OCI-LY1 (cell line): Measurements from ENCODE around the gene RUNX1.

Source experiments
- H2AFZ ChIP-seq: fragments of 200-600 bp; sonication (generic), shearing (Covaris generic); 2 replicates; pipeline ENCODE4 v1.6.0; 2014; ENCODE audit warnings: antibody characterized with exemption, mild to moderate bottlenecking, low read length
- H3F3A ChIP-seq: fragments of 200-600 bp; sonication (generic), shearing (Covaris generic); 2 replicates; pipeline ENCODE4 v1.6.0; 2014; ENCODE audit warnings: mild to moderate bottlenecking, antibody characterized with exemption, low read length, moderate library complexity; ENCODE audit not compliant: insufficient read depth
- H3K27ac ChIP-seq: fragments of 200-600 bp; sonication (generic); 2 replicates; pipeline ENCODE4 v1.5.1; 2014; ENCODE audit warnings: low read length, mixed run types, mild to moderate bottlenecking, low read depth; ENCODE audit not compliant: poor library complexity, severe bottlenecking
- H3K27me3 ChIP-seq: fragments of 200-600 bp; sonication (generic); 2 replicates; pipeline ENCODE4 v1.6.0; 2014; ENCODE audit warnings: antibody characterized with exemption, mild to moderate bottlenecking, low read length, moderate library complexity; ENCODE audit not compliant: insufficient read depth
- H3K36me3 ChIP-seq: fragments of 200-600 bp; sonication (generic); 2 replicates; pipeline ENCODE4 v1.6.1; 2014; ENCODE audit warnings: mild to moderate bottlenecking, antibody characterized with exemption, low read length, moderate library complexity, mixed read lengths; ENCODE audit not compliant: insufficient read depth
- H3K4me1 ChIP-seq: fragments of 200-600 bp; sonication (generic); 2 replicates; pipeline ENCODE4 v1.5.1; 2014; ENCODE audit warnings: mild to moderate bottlenecking, low read length, moderate library complexity; ENCODE audit not compliant: insufficient read depth, severe bottlenecking
- H3K4me2 ChIP-seq: fragments of 200-600 bp; sonication (generic), shearing (Covaris generic); 2 replicates; pipeline ENCODE4 v1.6.1; 2014; ENCODE audit warnings: low read length
- H3K4me3 ChIP-seq: fragments of 200-600 bp; sonication (generic); 2 replicates; pipeline ENCODE4 v1.5.1; 2014; ENCODE audit warnings: low read length, low read depth, mild to moderate bottlenecking, mixed read lengths; ENCODE audit not compliant: poor library complexity, severe bottlenecking
- H3K79me2 ChIP-seq: fragments of 200-600 bp; shearing (Covaris generic); 2 replicates; pipeline ENCODE4 v1.6.1; 2016; ENCODE audit warnings: mixed run types, low read length, mixed read lengths; ENCODE audit not compliant: insufficient read depth
- H3K9ac ChIP-seq: fragments of 200-600 bp; sonication (generic), shearing (Covaris generic); 2 replicates; pipeline ENCODE4 v1.6.1; 2014; ENCODE audit warnings: mild to moderate bottlenecking, low read length, mixed read lengths
- H3K9me2 ChIP-seq: fragments of 200-600 bp; sonication (generic), shearing (Covaris generic); 2 replicates; pipeline ENCODE4 v1.6.1; 2014; ENCODE audit warnings: low read depth, mild to moderate bottlenecking, low read length, mixed read lengths
- H3K9me3 ChIP-seq: fragments of 200-600 bp; shearing (Covaris generic); 2 replicates; pipeline ENCODE4 v1.6.1; 2014; ENCODE audit warnings: low read length, mixed read lengths
- H4K20me1 ChIP-seq: fragments of 200-600 bp; sonication (generic), shearing (Covaris generic); 2 replicates; pipeline ENCODE4 v1.6.0; 2016; ENCODE audit warnings: mild to moderate bottlenecking, low read length; ENCODE audit not compliant: insufficient read depth
- CTCF ChIP-seq: fragments of 200-600 bp; sonication (generic), shearing (Covaris generic); IDR thresholded peaks from 2 replicates; pipeline ENCODE4 v1.5.1; 2017; ENCODE audit warnings: mild to moderate bottlenecking, antibody characterized with exemption, low read length, moderate library complexity, mixed read lengths
- EZH2 ChIP-seq: fragments of 200-600 bp; sonication (generic), shearing (Covaris generic); IDR thresholded peaks from 2 replicates; pipeline ENCODE4 v1.8.0; 2017; ENCODE audit warnings: borderline replicate concordance, mixed run types, mild to moderate bottlenecking, antibody characterized with exemption, low read length, moderate library complexity, mixed read lengths

The RUNX1 gene

GRCh38 chr21:34890724-34891612 lies 158.1 kb downstream of the RUNX1 start:
- Histone ChIP-seq H3F3A (peaks cover 17% of the 10 kb centered on the region; the same call in 1 of the 2 replicates), H3K27me3 (no peaks in the 10 kb centered on the region), H4K20me1 (no peaks in the 10 kb centered on the region; the same call in 1 of the 2 replicates), H3K9ac (peak overlapping the region; percentile 78; the same call in 1 of the 2 replicates), H3K9me3 (no peaks in the 10 kb centered on the region), H3K4me3 (peak overlapping the region; percentile 82), H3K4me1 (peaks cover 30% of the 10 kb centered on the region), H3K27ac (no peak overlapping the region), H3K9me2 (no peaks in the 10 kb centered on the region), H2AFZ (no peak overlapping the region), H3K36me3 (peaks cover 7% of the 10 kb centered on the region), H3K79me2 (peaks cover 8% of the 10 kb centered on the region; the same call in 1 of the 2 replicates), H3K4me2 (peak overlapping the region; percentile 95)
- TF ChIP-seq EZH2 (no peak), CTCF (no peak)

- peaks cover 9% of the 10 kb centered on the region for H3K36me3 ChIP-seq
- no peak overlapping the region for H3K27ac ChIP-seq
- peaks cover 8% of the 10 kb centered on the region; the same call in 1 of the 2 replicates for H3K79me2 ChIP-seq
- peaks cover 36% of the 10 kb centered on the region for H3K4me1 ChIP-seq
- H3F3A ChIP-seq: peaks cover 17% of the 10 kb centered on the region; the same call in 1 of the 2 replicates
- TF ChIP-seq CTCF (no peak), EZH2 (no peak)
- H3K4me3 ChIP-seq: peak overlapping the region; percentile 82
- no peak overlapping the region for H2AFZ ChIP-seq
- no peaks in the 10 kb centered on the region for H3K9me3 ChIP-seq
- peak overlapping the region; percentile 78 for H3K9ac ChIP-seq
- H3K27me3 ChIP-seq: no peaks in the 10 kb centered on the region
- peak overlapping the region; percentile 95 for H3K4me2 ChIP-seq
- H3K9me2 ChIP-seq: no peaks in the 10 kb centered on the region
- H4K20me1 ChIP-seq: no peaks in the 10 kb centered on the region; the same call in 1 of the 2 replicates
These were observed 158.7 kb downstream of the RUNX1 start for GRCh38 chr21:34890470-34890723.

- Histone ChIP-seq H3K4me1 (peaks cover 41% of the 10 kb centered on the region), H3K9me2 (no peaks in the 10 kb centered on the region), H3K27ac (peak overlapping the region; percentile 93), H3F3A (peaks cover 17% of the 10 kb centered on the region; the same call in 1 of the 2 replicates), H2AFZ (no peak overlapping the region), H3K9me3 (no peaks in the 10 kb centered on the region), H3K9ac (peak overlapping the region; percentile 78), H3K4me3 (peak overlapping the region; percentile 82), H4K20me1 (no peaks in the 10 kb centered on the region; the same call in 1 of the 2 replicates), H3K27me3 (no peaks in the 10 kb centered on the region), H3K4me2 (peak overlapping the region; percentile 95), H3K79me2 (peaks cover 8% of the 10 kb centered on the region; the same call in 1 of the 2 replicates), H3K36me3 (peaks cover 9% of the 10 kb centered on the region)
- TF ChIP-seq EZH2 (no peak), CTCF (peak; percentile 63)
These were observed 159.2 kb downstream of the RUNX1 start for GRCh38 chr21:34889676-34890469.
